A549 (cell line): ENCODE data around the gene CNTN4.

Source experiments
- CTCF ChIP-seq: fragments of >200 bp; sonication (Bioruptor Twin); formaldehyde crosslinking; IDR thresholded peaks from 3 replicates; pipeline ENCODE4 v1.5.1; 2016
- EP300 ChIP-seq, 2 experiments: fragments of >200 bp; sonication (Bioruptor Twin); formaldehyde crosslinking; IDR thresholded peaks; 2 replicates in 1 of 2; 3 replicates in 1 of 2; pipeline ENCODE4 v1.6.1; 2016 to 2017
- POLR2A ChIP-seq: IDR thresholded peaks from 2 replicates; pipeline ENCODE4 v1.6.1; 2012; ENCODE audit warnings: mild to moderate bottlenecking, low read length
- REST ChIP-seq: fragments of 200-600 bp; sonication (generic); IDR thresholded peaks from 2 replicates; pipeline ENCODE4 v1.6.1; 2016; ENCODE audit warnings: antibody characterized with exemption, mild to moderate bottlenecking, moderate library complexity

DNA sequence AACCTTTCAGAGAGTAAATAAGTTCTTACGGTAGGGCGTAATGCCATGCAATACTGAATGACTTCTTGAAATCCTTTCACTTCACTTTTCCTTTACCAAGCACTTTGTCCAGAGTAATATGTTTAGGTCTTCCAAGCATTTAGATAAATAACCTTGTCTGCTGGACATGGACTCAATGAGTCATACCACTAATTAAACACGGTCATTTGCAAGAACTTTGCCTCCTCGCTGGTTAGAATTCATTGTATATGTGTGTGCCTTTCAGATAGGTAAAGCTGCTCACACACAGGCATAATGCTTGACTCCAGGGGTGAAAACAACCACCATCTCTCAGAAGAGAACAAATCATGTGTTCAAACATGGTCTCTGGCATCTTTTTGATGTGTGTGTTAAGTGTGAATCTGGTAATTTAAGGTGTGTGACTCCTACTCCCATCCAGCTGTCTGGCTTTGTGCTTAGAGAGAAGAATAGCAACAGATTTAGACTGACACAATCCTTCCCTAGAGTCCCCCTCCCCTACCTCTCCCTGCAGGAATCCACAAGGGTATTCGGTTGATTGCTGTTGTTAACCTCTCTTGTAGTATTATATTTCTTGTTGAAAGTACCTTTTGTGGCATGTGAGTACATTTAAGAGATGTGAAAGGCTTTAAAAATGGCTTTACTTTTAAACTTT lies 419.0 kb downstream of the CNTN4 start:
- TF ChIP-seq CTCF (no peak), POLR2A (no peak), REST (no peak), EP300 (IDR thresholded peaks at IDR 0.05) (no peak)
